ENCODE measurements around the gene PSMB10. TPM values are rescaled to one million over a fixed set of nuclear protein-coding genes. Genes with fewer than 3 reads are reported as not detected.

The PSMB10 gene
- total RNA-seq, 1 donor from 2014 or later, result 35.8 TPM

GRCh38 chr16:67932462-67932840, 4.2 kb downstream of the PSMB10 start:
- no peak overlapping the region for H3K4me2 ChIP-seq (ENCODE audit: low read length)
- no peaks in the 10 kb centered on the region for H3K27me3 ChIP-seq (ENCODE audit: insufficient read depth, low read length)
- no peak for DNase-seq (ENCODE audit: low read depth)
- H4K20me1 ChIP-seq (ENCODE audit: insufficient read depth, low read length), result peaks cover 24% of the 10 kb centered on the region
- peaks cover 6% of the 10 kb centered on the region for H3K79me2 ChIP-seq (ENCODE audit: insufficient read depth, low read length)
- H3K4me1 ChIP-seq (ENCODE audit: insufficient read depth, low read length), result peaks cover 21% of the 10 kb centered on the region
- Mint-ChIP-seq H3K36me3 (ENCODE audit: low read depth, unreplicated experiment) (peaks cover 19% of the 10 kb centered on the region), H3K4me3 (ENCODE audit: unreplicated experiment) (peak overlapping the region; percentile 8), H3K27ac (ENCODE audit: unreplicated experiment) (peak overlapping the region; percentile 53), H3K4me1 (ENCODE audit: low read depth, unreplicated experiment) (peaks cover 15% of the 10 kb centered on the region), H3K27me3 (ENCODE audit: low read depth, unreplicated experiment) (no peaks in the 10 kb centered on the region), H3K9me3 (ENCODE audit: unreplicated experiment) (no peaks in the 10 kb centered on the region)
- H3K27ac ChIP-seq (ENCODE audit: low read depth, low read length), result no peak overlapping the region
- H2AFZ ChIP-seq (ENCODE audit: low read depth, low read length), result no peak overlapping the region
- H3K9ac ChIP-seq (ENCODE audit: low read length), result no peak overlapping the region
- H3K36me3 ChIP-seq (ENCODE audit: insufficient read depth, low read length), result peaks cover 3% of the 10 kb centered on the region
- FAIRE-seq, result no peak
- no peak overlapping the region for H3K4me3 ChIP-seq (ENCODE audit: insufficient read depth, low read depth, low read length)
- TF ChIP-seq CTCF (IDR thresholded peaks at IDR 0.05; ENCODE audit: insufficient read depth, low read depth, low read length) (no peak), EZH2 (IDR thresholded peaks at IDR 0.05; ENCODE audit: insufficient read depth, low read length) (no peak)
- no peaks in the 10 kb centered on the region for H3K9me3 ChIP-seq (ENCODE audit: insufficient read depth, low read depth, low read length)

GRCh38 chr16:67931712-67932461, 4.8 kb downstream of the PSMB10 start, which contains the start of gene CTRL:
TSS of gene CTRL (minus strand) at chr16:67931862. CDS start at chr16:67931852, 10 bp downstream.
- FAIRE-seq, result no peak
- H3K27ac Mint-ChIP-seq (ENCODE audit: unreplicated experiment), result peak within 1 kb of the TSS; percentile 53

More at GRCh38 chr16:67931712-67932461, 4.8 kb downstream of the PSMB10 start, which contains the start of gene CTRL:
- no peak within 1 kb of the TSS for H3K9ac ChIP-seq (ENCODE audit: low read length)
- H3K36me3 Mint-ChIP-seq (ENCODE audit: low read depth, unreplicated experiment), result peaks cover 19% of the 10 kb centered on the region
- peaks cover 16% of the 10 kb centered on the region for H3K4me1 ChIP-seq (ENCODE audit: insufficient read depth, low read length)
- DNase-seq (ENCODE audit: low read depth), result no peak
- H4K20me1 ChIP-seq (ENCODE audit: insufficient read depth, low read length), result peaks cover 30% of the 10 kb centered on the region
- no peaks in the 10 kb centered on the region for H3K79me2 ChIP-seq (ENCODE audit: insufficient read depth, low read length)
- no peak within 1 kb of the TSS for H2AFZ ChIP-seq (ENCODE audit: low read depth, low read length)
- no peaks in the 10 kb centered on the region for H3K27me3 ChIP-seq (ENCODE audit: insufficient read depth, low read length)
- no peaks in the 10 kb centered on the region for H3K9me3 Mint-ChIP-seq (ENCODE audit: unreplicated experiment)
- no peaks in the 10 kb centered on the region for H3K9me3 ChIP-seq (ENCODE audit: insufficient read depth, low read depth, low read length)
- no peaks in the 10 kb centered on the region for H3K27me3 Mint-ChIP-seq (ENCODE audit: low read depth, unreplicated experiment)
- H3K27ac ChIP-seq (ENCODE audit: low read depth, low read length), result no peak within 1 kb of the TSS
- peaks cover 3% of the 10 kb centered on the region for H3K36me3 ChIP-seq (ENCODE audit: insufficient read depth, low read length)
- peak within 1 kb of the TSS; percentile 8 for H3K4me3 Mint-ChIP-seq (ENCODE audit: unreplicated experiment)
- H3K4me2 ChIP-seq (ENCODE audit: low read length), result no peak within 1 kb of the TSS
- H3K4me3 ChIP-seq (ENCODE audit: insufficient read depth, low read depth, low read length), result no peak within 1 kb of the TSS
- H3K4me1 Mint-ChIP-seq (ENCODE audit: low read depth, unreplicated experiment), result peaks cover 10% of the 10 kb centered on the region
- TF ChIP-seq CTCF (IDR thresholded peaks at IDR 0.05; ENCODE audit: insufficient read depth, low read depth, low read length) (peak; percentile 14), EZH2 (IDR thresholded peaks at IDR 0.05; ENCODE audit: insufficient read depth, low read length) (no peak)
